Ishikawa (cell line): ENCODE results near the gene EFNA1.

Source experiments
- CEBPB ChIP-seq: IDR thresholded peaks from 2 replicates; pipeline ENCODE4 v1.6.1; 2012
- EGR1 ChIP-seq: IDR thresholded peaks from 2 replicates; pipeline ENCODE4 v1.6.1; 2012
- EP300 ChIP-seq: IDR thresholded peaks from 2 replicates; pipeline ENCODE4 v1.6.1; 2012; ENCODE audit warnings: borderline replicate concordance
- FOXM1 ChIP-seq: IDR thresholded peaks from 2 replicates; pipeline ENCODE4 v1.6.1; 2012; ENCODE audit warnings: low read depth, borderline replicate concordance
- RAD21 ChIP-seq: IDR thresholded peaks from 2 replicates; pipeline ENCODE4 v1.6.1; 2012; ENCODE audit warnings: low read depth
- TAF1 ChIP-seq: IDR thresholded peaks from 2 replicates; pipeline ENCODE4 v1.6.1; 2012; ENCODE audit warnings: low read depth, mild to moderate bottlenecking
- TEAD4 ChIP-seq: IDR thresholded peaks from 2 replicates; pipeline ENCODE4 v1.6.1; 2012
- YY1 ChIP-seq: IDR thresholded peaks from 2 replicates; pipeline ENCODE4 v1.6.1; 2012; ENCODE audit warnings: low read depth
- ZBTB7A ChIP-seq: IDR thresholded peaks from 2 replicates; pipeline ENCODE4 v1.6.1; 2012; ENCODE audit warnings: low read depth
- TF ChIP-seq, protein P1 (sequence below): IDR thresholded peaks from 2 replicates; pipeline ENCODE4 v1.6.1; 2012
- TF ChIP-seq, protein P2 (sequence below): IDR thresholded peaks from 2 replicates; pipeline ENCODE4 v1.6.1; 2012; ENCODE audit warnings: low read depth, mild to moderate bottlenecking
- TF ChIP-seq, protein P3 (sequence below): IDR thresholded peaks from 2 replicates; pipeline ENCODE4 v1.6.1; 2012

DNA sequence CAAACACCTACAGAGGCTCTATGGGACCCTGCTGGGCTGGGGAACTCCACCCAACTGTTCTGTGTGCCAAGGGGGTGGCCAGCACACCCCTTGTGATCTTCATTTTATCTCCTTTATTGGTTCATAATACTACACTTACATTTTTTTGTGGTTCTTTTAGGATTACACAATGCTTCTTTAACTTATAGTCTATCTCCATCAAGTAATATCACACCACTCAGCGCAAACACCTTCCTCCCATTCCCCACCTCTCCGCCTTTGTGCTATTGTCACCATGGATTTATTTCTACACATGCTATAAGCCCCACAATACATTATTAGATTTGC, 33.1 kb upstream of the EFNA1 start:
- TF ChIP-seq, protein P1, sequence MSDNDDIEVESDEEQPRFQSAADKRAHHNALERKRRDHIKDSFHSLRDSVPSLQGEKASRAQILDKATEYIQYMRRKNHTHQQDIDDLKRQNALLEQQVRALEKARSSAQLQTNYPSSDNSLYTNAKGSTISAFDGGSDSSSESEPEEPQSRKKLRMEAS, result no peak
- no peak for TF ChIP-seq FOXM1
- TF ChIP-seq RAD21, result no peak
- no peak for TF ChIP-seq CEBPB
- TF ChIP-seq ZBTB7A, result no peak
- no peak for TF ChIP-seq YY1
- no peak for TF ChIP-seq EP300
- TF ChIP-seq, protein P2, sequence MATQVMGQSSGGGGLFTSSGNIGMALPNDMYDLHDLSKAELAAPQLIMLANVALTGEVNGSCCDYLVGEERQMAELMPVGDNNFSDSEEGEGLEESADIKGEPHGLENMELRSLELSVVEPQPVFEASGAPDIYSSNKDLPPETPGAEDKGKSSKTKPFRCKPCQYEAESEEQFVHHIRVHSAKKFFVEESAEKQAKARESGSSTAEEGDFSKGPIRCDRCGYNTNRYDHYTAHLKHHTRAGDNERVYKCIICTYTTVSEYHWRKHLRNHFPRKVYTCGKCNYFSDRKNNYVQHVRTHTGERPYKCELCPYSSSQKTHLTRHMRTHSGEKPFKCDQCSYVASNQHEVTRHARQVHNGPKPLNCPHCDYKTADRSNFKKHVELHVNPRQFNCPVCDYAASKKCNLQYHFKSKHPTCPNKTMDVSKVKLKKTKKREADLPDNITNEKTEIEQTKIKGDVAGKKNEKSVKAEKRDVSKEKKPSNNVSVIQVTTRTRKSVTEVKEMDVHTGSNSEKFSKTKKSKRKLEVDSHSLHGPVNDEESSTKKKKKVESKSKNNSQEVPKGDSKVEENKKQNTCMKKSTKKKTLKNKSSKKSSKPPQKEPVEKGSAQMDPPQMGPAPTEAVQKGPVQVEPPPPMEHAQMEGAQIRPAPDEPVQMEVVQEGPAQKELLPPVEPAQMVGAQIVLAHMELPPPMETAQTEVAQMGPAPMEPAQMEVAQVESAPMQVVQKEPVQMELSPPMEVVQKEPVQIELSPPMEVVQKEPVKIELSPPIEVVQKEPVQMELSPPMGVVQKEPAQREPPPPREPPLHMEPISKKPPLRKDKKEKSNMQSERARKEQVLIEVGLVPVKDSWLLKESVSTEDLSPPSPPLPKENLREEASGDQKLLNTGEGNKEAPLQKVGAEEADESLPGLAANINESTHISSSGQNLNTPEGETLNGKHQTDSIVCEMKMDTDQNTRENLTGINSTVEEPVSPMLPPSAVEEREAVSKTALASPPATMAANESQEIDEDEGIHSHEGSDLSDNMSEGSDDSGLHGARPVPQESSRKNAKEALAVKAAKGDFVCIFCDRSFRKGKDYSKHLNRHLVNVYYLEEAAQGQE, result no peak
- TF ChIP-seq EGR1, result no peak
- no peak for TF ChIP-seq TAF1
- TF ChIP-seq, protein P3, sequence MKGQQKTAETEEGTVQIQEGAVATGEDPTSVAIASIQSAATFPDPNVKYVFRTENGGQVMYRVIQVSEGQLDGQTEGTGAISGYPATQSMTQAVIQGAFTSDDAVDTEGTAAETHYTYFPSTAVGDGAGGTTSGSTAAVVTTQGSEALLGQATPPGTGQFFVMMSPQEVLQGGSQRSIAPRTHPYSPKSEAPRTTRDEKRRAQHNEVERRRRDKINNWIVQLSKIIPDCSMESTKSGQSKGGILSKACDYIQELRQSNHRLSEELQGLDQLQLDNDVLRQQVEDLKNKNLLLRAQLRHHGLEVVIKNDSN, result no peak
- no peak for TF ChIP-seq TEAD4
